T-helper 17 cell (primary cell): ENCODE measurements around the gene GPC6. TPM values are rescaled to one million over a fixed set of nuclear protein-coding genes. Genes with fewer than 3 reads are reported as not detected.
"Not testable (repeated sequence)": the region's sequence is repeated elsewhere in the genome, so short reads cannot be mapped to it uniquely, and the experiment has no call there.

Experiments
- ATAC-seq: fragments of 150-1000 bp; cut with Tn5 transposase; 2 replicates; pipeline ENCODE4 v1.10.0; 2021; ENCODE audit warnings: mild to moderate bottlenecking, moderate library complexity
- DNase-seq, 3 donors: peaks; one replicate each; pipeline versions ENCODE4 v3.0.0 to v3.0.0-alpha.2; 2020 to 2021
- H3K9me3 ChIP-seq: one replicate; pipeline ENCODE4 v1.7.0; 2013; ENCODE audit warnings: low read length, mild to moderate bottlenecking; ENCODE audit not compliant: control insufficient read depth, poor library complexity, severe bottlenecking
- H3K27ac Mint-ChIP-seq: one replicate; pipeline ENCODE4 v1.8.0; 2022; ENCODE audit warnings: mild to moderate bottlenecking, moderate library complexity, mixed read lengths
- H3K27me3 Mint-ChIP-seq: one replicate; pipeline ENCODE4 v1.8.0; 2022; ENCODE audit warnings: mixed read lengths
- H3K36me3 Mint-ChIP-seq: one replicate; pipeline ENCODE4 v1.8.0; 2022; ENCODE audit warnings: low read depth, mixed read lengths
- H3K4me1 Mint-ChIP-seq: one replicate; pipeline ENCODE4 v1.8.0; 2022; ENCODE audit warnings: mild to moderate bottlenecking, mixed read lengths
- H3K4me3 Mint-ChIP-seq: one replicate; pipeline ENCODE4 v1.8.0; 2022; ENCODE audit warnings: mild to moderate bottlenecking, moderate library complexity, mixed read lengths
- total RNA-seq, 4 donors: library from RNA in 2 of 4; stranded (reverse) in 2 of 4; gene quantifications; one replicate each; pipeline ENCODE4 v1.2.3 and lab custom pipeline; 2022 to 2026

The GPC6 gene
- total RNA-seq, 2 donors from 2014 or later, result not detected

DNA sequence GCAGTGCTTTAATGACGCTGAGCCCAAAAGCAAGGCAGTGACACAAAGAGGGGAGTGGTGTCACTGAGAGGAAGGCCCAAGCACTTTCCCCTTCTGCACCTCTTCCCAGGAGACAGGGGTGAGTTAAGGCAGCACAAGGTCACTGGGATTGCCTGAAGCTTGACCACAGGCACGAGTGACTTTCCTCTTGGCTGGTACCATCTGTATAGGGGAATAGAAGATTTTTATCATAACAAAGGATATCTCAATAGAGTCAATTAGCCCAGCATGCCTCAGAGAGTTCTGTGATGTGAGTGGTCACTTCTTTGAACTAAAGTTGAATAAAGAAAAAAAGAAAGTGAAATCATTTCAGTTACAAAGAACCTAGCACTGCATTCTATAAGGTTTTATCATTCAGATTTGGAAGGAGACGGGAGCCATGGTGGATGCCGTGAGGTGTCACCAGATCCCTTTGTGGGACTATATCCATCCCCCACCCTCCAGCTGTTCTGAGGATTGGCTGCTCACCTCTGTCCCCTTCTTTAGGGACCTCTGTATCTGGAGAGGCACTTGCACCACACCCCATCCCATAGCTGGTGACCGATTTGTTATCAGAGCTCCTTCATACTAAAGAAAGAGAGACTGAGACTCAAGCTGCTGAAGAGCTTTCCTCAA is 961.7 kb downstream of the GPC6 start:
- no peak overlapping the region for H3K27ac Mint-ChIP-seq
- ATAC-seq (no peak), DNase-seq (no peak)
- H3K4me1 Mint-ChIP-seq, result peaks cover 2% of the 10 kb centered on the region
- no peaks in the 10 kb centered on the region for H3K27me3 Mint-ChIP-seq
- no peak overlapping the region for H3K4me3 Mint-ChIP-seq
- no peaks in the 10 kb centered on the region for H3K9me3 ChIP-seq
- no peaks in the 10 kb centered on the region for H3K36me3 Mint-ChIP-seq

DNA sequence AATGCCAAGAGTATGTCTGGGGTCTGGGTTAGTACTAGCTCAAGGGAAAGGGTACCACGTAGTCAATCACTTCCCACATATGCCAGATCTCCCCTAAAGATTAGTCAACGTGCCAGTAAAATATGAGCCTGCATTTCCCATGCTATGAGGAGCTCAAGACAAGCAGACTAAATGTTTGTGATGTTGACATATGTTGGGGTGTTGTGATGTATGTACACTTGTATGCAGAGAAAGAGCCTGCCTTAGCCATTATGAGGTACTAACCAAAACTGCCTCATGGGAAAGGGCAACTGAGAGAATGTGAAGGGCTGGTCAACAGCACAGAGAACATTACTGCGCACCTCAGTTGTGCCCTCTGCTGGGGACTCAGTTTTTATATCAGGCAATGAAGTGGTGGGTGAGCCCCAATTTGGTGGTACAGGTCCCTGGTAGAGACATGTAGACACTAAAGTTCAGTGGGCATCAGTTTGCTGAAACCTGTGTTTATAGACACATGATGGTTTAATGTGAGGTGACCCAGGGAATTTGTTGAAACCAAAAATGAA is 965.9 kb downstream of the GPC6 start:
- H3K9me3 ChIP-seq, result no peaks in the 10 kb centered on the region
- Mint-ChIP-seq H3K27ac (no peak overlapping the region), H3K36me3 (no peaks in the 10 kb centered on the region), H3K4me3 (no peak overlapping the region), H3K4me1 (peaks cover 2% of the 10 kb centered on the region), H3K27me3 (peaks cover 5% of the 10 kb centered on the region)
- ATAC-seq (no peak), DNase-seq (no peak)

DNA sequence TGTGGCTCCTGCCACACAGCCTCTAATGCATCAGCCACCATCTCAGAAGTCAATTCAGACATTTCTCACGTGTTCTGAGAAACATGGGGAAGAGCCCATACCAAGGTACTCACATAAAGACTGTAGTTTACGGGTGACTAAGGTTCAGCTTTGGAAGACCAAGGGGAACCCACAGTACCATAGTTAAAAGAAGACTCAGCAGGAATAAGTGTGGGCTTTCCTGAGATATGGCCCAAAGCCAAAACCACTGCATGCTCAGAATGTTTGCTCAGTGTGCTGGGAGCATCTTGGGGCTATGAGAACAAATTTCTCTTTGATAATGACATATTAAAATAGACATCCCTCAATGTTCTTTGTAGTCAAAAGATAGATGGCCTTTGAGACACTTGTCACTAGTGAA is 969.1 kb downstream of the GPC6 start:
- peaks cover 12% of the 10 kb centered on the region for H3K27me3 Mint-ChIP-seq
- no peak for ATAC-seq
- H3K27ac Mint-ChIP-seq, result no peak overlapping the region
- no peak overlapping the region for H3K4me3 Mint-ChIP-seq
- no peak for DNase-seq
- no peaks in the 10 kb centered on the region for H3K36me3 Mint-ChIP-seq
- peaks cover 2% of the 10 kb centered on the region for H3K4me1 Mint-ChIP-seq
- no peaks in the 10 kb centered on the region for H3K9me3 ChIP-seq

DNA sequence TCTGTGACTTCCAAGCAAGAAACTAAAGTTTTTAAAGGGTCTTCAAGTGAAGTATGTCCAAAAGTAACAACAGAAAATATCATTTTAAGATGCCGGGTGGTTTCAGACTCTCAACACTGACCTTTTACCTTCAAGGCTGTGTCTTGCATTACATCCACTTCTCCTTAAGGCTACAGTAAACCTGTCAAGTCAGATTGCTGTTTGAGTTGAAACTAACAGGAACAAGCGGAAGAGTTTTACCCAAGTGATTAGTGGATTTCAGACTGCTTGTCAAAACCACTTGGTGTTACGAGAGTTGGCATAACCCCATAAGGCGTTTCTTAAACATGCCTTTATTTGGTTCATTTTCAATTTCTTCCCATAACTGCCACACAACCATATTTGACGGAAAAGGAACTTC is 969.8 kb downstream of the GPC6 start:
- no peak overlapping the region for H3K27ac Mint-ChIP-seq
- H3K9me3 ChIP-seq, result no peaks in the 10 kb centered on the region
- peaks cover 12% of the 10 kb centered on the region for H3K27me3 Mint-ChIP-seq
- ATAC-seq, result no peak
- H3K4me1 Mint-ChIP-seq, result no peaks in the 10 kb centered on the region
- no peak for DNase-seq
- H3K4me3 Mint-ChIP-seq, result no peak overlapping the region
- H3K36me3 Mint-ChIP-seq, result no peaks in the 10 kb centered on the region

DNA sequence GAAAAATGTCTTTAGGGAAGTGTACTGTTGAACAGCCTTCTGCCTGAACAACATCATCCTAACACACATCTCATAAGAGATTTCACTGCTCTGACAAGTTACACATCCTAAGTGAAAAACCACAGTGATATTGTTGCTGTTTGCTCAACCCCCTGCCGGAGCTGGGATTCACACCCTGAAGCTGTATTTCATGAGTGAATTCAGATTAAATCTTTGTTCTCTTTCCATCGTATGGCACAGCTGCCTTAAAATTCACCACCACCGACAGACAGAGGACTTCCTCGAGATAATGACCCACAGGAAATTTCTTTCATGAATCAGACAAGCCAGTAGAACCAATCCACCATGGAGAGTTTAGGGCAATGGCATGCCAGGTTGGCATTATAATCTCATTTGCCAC is 972.1 kb downstream of the GPC6 start:
- Mint-ChIP-seq H3K4me1 (no peaks in the 10 kb centered on the region), H3K27ac (no peak overlapping the region), H3K4me3 (no peak overlapping the region), H3K36me3 (no peaks in the 10 kb centered on the region), H3K27me3 (peaks cover 12% of the 10 kb centered on the region)
- H3K9me3 ChIP-seq, result no peaks in the 10 kb centered on the region
- DNase-seq, result no peak
- no peak for ATAC-seq

DNA sequence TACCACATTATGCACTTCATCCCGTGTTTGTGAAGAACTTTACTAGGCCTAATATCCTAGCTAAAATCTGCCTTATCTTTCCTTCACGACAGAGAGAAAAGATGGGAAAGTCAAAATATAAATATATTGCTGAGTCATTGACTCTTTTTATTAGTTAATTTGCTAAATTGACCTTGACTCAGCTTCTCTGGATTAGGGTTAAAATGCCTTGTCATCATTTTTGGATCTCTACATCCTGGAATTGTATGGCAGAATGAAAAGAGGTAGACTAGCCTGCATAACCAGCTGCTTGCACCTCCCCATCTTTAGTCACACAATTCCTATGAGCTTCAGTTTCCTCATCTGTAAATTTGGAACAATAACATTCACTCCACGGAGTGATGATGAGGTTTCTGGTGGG is 972.5 kb downstream of the GPC6 start:
- no peak overlapping the region for H3K4me3 Mint-ChIP-seq
- H3K27me3 Mint-ChIP-seq, result peaks cover 12% of the 10 kb centered on the region
- ATAC-seq (no peak), DNase-seq (no peak)
- no peaks in the 10 kb centered on the region for H3K4me1 Mint-ChIP-seq
- no peaks in the 10 kb centered on the region for H3K36me3 Mint-ChIP-seq
- H3K9me3 ChIP-seq, result no peaks in the 10 kb centered on the region
- H3K27ac Mint-ChIP-seq, result no peak overlapping the region

DNA sequence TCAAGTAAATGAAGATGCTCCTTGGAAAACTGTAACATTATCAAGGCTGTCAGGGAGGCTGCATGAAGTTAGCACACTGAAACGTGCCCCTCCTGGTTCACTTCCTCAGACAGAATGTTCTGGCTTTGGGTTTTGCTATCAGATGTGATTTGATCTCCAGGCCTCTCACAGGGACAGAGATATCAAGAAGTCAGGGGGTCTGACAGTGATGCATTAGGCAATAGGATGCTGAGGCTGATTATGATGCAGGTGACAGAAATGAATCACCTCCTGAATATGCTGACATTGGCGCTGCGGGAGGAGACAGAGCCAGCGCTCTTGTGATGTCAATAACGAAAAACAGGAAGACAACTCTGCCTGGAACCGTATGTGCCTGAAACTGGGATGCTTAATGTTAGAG is 974.4 kb downstream of the GPC6 start:
- no peak overlapping the region for H3K4me3 Mint-ChIP-seq
- DNase-seq (no peak), ATAC-seq (no peak)
- peaks cover 12% of the 10 kb centered on the region for H3K27me3 Mint-ChIP-seq
- no peak overlapping the region for H3K27ac Mint-ChIP-seq
- H3K9me3 ChIP-seq, result no peaks in the 10 kb centered on the region
- H3K36me3 Mint-ChIP-seq, result no peaks in the 10 kb centered on the region
- H3K4me1 Mint-ChIP-seq, result no peaks in the 10 kb centered on the region

DNA sequence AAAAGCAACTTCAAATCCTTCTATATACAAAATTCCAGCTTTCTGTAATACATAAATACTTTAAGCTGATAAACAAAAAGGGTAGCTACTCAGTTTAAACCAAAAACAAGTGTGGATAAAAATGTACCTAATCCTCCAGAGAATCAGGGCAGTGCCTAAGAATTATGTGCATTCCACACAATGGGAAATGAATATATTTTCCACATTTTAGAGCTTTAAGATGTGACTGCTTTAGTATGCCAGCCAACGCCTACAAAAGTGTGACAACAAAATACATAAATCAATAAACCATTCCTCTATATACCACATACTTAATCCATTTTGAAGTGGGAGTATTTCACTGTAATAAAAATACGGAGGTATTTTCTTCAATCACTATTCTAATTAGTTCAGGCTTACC is 977.6 kb downstream of the GPC6 start:
- Mint-ChIP-seq H3K36me3 (no peaks in the 10 kb centered on the region), H3K27ac (no peak overlapping the region), H3K27me3 (no peaks in the 10 kb centered on the region), H3K4me3 (no peak overlapping the region), H3K4me1 (no peaks in the 10 kb centered on the region)
- ATAC-seq (no peak), DNase-seq (no peak)
- H3K9me3 ChIP-seq, result no peaks in the 10 kb centered on the region

DNA sequence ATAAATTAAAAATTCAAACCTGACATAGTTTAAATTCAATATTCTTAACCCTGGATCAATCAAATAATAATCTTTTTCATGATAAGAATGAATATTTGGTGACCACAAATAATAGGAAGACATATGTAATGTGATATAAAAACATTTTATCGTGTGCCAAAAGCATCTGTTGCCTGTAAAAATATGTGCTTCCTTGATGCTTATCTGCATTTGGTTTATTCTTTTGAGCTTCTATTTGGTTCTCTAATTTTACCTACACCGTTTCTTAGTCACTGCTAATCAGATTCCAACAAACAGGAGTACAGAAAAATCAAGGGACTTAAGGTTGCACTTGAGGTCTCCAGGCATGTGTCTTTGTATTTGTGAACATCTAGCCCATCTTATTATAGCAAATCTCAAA is 978.3 kb downstream of the GPC6 start:
- Mint-ChIP-seq H3K27ac (no peak overlapping the region), H3K27me3 (no peaks in the 10 kb centered on the region), H3K4me3 (no peak overlapping the region), H3K4me1 (no peaks in the 10 kb centered on the region), H3K36me3 (no peaks in the 10 kb centered on the region)
- no peak for DNase-seq
- ATAC-seq, result no peak
- no peaks in the 10 kb centered on the region for H3K9me3 ChIP-seq

DNA sequence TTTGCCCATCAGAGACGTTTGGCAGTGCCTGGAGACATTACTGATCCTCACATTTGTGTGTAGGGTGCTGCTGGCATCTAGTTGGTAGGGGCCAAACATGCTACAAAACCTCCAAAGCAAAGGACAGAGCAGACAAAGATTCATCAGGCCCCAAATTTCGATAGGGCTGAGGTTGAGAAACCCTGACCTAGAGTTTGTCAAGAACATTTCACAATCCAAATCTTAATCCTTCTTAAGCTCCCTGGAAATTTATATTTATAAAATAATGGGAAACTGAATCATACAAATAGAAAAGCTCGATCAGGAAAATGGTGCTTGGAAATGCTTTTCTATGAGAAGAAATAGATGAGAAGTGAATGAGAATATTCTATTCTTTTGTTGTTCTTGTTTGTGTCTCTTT is 979.3 kb downstream of the GPC6 start:
- no peaks in the 10 kb centered on the region for H3K27me3 Mint-ChIP-seq
- no peak overlapping the region for H3K27ac Mint-ChIP-seq
- H3K4me3 Mint-ChIP-seq, result no peak overlapping the region
- DNase-seq, result no peak
- H3K36me3 Mint-ChIP-seq, result no peaks in the 10 kb centered on the region
- ATAC-seq, result no peak
- no peaks in the 10 kb centered on the region for H3K9me3 ChIP-seq
- peaks cover 1% of the 10 kb centered on the region for H3K4me1 Mint-ChIP-seq

DNA sequence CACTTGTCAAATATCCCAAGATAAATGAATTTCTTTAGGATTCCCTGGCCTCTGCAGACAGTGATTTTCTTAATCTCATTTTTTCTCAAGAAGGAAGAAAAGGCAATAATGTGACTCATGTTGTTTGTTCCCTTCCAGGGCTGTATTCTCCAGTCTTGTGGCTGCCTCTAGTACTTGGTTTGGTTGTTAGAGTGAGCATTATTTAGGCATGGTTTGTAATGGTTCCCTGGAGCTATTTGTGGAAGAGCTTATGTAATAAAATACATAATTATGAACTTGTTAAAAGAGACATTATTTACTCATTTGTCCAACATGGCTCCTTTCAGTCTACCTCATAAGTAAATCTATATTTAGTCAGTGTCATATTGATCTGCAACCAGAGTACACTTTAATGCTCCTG is 982.5 kb downstream of the GPC6 start:
- ATAC-seq (no peak), DNase-seq (no peak)
- Mint-ChIP-seq H3K27me3 (no peaks in the 10 kb centered on the region), H3K4me3 (no peak overlapping the region), H3K4me1 (peaks cover 3% of the 10 kb centered on the region), H3K36me3 (no peaks in the 10 kb centered on the region), H3K27ac (no peak overlapping the region)
- no peaks in the 10 kb centered on the region for H3K9me3 ChIP-seq

DNA sequence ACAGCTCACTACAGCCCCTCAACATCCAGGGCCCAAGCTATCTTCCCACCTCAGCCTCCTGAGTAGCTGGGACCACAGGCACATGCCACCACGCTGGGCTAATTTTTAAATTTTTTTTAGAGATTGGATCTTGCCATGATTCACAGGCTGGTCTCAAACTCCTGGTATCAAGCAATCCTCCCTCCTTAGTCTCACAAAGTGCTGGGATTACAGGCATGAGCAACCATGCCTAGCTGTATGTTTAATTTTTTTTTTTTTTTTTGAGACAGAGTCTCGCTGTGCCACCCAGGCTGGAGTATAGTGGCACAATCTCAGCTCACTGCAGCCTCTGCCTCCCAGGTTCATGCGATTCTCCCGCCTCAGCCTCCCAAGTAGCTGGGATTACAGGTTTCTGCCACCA is 983.3 kb downstream of the GPC6 start:
- not testable (repeated sequence) for H3K4me1 Mint-ChIP-seq, H3K9me3 ChIP-seq, H3K36me3 Mint-ChIP-seq, ATAC-seq, H3K27ac Mint-ChIP-seq, H3K4me3 Mint-ChIP-seq, DNase-seq, H3K27me3 Mint-ChIP-seq

DNA sequence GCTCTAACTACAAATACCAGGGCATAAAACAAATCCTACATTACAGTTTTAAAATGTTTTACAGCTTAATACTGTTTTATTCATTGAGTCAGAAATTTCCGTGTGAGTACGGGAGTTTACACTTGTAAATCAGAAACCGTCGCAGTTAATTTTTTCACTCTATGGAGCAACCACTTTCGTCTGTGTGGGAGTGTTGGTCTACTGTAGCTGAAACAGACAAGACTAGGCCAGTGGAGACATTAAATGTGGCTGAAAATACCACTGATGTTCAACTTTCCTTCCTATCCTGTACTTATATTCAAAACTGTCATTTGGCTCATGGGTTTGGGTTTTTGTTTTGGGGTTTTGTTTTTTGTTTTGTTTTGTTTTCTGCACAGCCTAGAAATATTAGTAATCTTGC is 984.2 kb downstream of the GPC6 start:
- Mint-ChIP-seq H3K4me3 (no peak overlapping the region), H3K4me1 (peaks cover 3% of the 10 kb centered on the region)

DNA sequence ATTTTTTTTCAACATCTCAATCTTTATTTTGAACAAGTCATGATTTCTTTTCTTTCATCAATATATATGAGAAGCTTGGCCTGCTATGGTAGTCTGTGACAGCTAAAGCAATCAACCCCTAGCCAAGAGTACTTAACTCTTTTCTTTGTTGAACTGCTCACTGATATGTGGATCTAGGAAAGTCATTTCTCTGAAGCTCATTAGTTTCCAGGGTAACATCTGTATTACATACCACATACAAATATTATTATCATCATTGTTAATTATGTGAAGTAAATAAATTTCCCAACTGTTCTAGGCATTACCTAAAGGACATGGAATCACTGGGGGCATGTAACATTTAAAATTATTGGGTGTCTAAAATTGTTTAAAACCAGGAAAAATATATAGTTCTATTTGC is 985.6 kb downstream of the GPC6 start:
- Mint-ChIP-seq H3K4me3 (no peak overlapping the region), H3K4me1 (peaks cover 3% of the 10 kb centered on the region), H3K27me3 (no peaks in the 10 kb centered on the region), H3K27ac (no peak overlapping the region), H3K36me3 (no peaks in the 10 kb centered on the region)
- no peaks in the 10 kb centered on the region for H3K9me3 ChIP-seq
- DNase-seq (no peak), ATAC-seq (no peak)

More for the DNA sequence above, 984.2 kb downstream of the GPC6 start:
- no peaks in the 10 kb centered on the region for H3K27me3 Mint-ChIP-seq
- DNase-seq (no peak), ATAC-seq (no peak)
- no peaks in the 10 kb centered on the region for H3K36me3 Mint-ChIP-seq
- H3K9me3 ChIP-seq, result no peaks in the 10 kb centered on the region
- H3K27ac Mint-ChIP-seq, result no peak overlapping the region
